Neuronal stem cell (in vitro differentiated cells): ENCODE data around the gene SMIM5.
"Not testable (repeated sequence)": the region's sequence is repeated elsewhere in the genome, so short reads cannot be mapped to it uniquely, and the experiment has no call there.

ENCODE experiments used
- DNase-seq: peaks from one replicate; pipeline ENCODE4 v3.0.0-alpha.2; 2013; ENCODE audit warnings: low spot score
- H2AFZ ChIP-seq: one replicate; pipeline ENCODE4 v1.6.1; 2013; ENCODE audit warnings: mild to moderate bottlenecking, low read length, inconsistent platforms
- H2AK5ac ChIP-seq: 2 replicates; pipeline ENCODE4 v1.6.1; 2013; ENCODE audit warnings: low read depth, mild to moderate bottlenecking, inconsistent platforms, low read length, moderate library complexity, mixed read lengths
- H2BK120ac ChIP-seq: 2 replicates; pipeline ENCODE4 v1.6.1; 2013; ENCODE audit warnings: low read depth, mild to moderate bottlenecking, inconsistent platforms, low read length, moderate library complexity, mixed read lengths
- H2BK12ac ChIP-seq: one replicate; pipeline ENCODE4 v1.6.1; 2013; ENCODE audit warnings: low read length, inconsistent platforms
- H2BK15ac ChIP-seq: 2 replicates; pipeline ENCODE4 v1.6.1; 2013; ENCODE audit warnings: mild to moderate bottlenecking, low read length, inconsistent platforms, mixed read lengths
- H2BK5ac ChIP-seq: one replicate; pipeline ENCODE4 v1.6.1; 2013; ENCODE audit warnings: inconsistent platforms, mild to moderate bottlenecking, low read length, moderate library complexity
- H3K14ac ChIP-seq: one replicate; pipeline ENCODE4 v1.6.1; 2013; ENCODE audit warnings: low read length, inconsistent platforms
- H3K18ac ChIP-seq: 2 replicates; pipeline ENCODE4 v1.6.1; 2013; ENCODE audit warnings: low read length, inconsistent platforms
- H3K23ac ChIP-seq: 2 replicates; pipeline ENCODE4 v1.6.1; 2013; ENCODE audit warnings: low read depth, mild to moderate bottlenecking, mixed read lengths, low read length, inconsistent platforms; ENCODE audit not compliant: poor library complexity
- H3K27ac ChIP-seq: replicated peaks from 3 replicates; pipeline ENCODE4 v1.5.1; 2013; ENCODE audit warnings: low read length, inconsistent platforms
- H3K27me3 ChIP-seq, 3 experiments: 2 replicates each; pipeline ENCODE4 v1.6.1; 2013; ENCODE audit warnings: low read length in 3 of 3, mild to moderate bottlenecking in 2 of 3, inconsistent platforms in 1 of 3, low read depth in 1 of 3, mixed read lengths in 1 of 3, moderate library complexity in 1 of 3; ENCODE audit not compliant: control insufficient read depth in 3 of 3, insufficient read depth in 3 of 3
- H3K36me3 ChIP-seq, 2 donors: replicated peaks in 1 of 2; 2 replicates each; pipeline ENCODE4 v1.6.1; 2013; ENCODE audit warnings: low read length in 2 of 2; ENCODE audit not compliant: control insufficient read depth in 2 of 2, insufficient read depth in 2 of 2
- H3K4ac ChIP-seq: 2 replicates; pipeline ENCODE4 v1.6.1; 2013; ENCODE audit warnings: inconsistent platforms, mild to moderate bottlenecking, low read length, moderate library complexity
- H3K4me1 ChIP-seq, 2 donors: 1 replicate in 1 of 2; 2 replicates in 1 of 2; pipeline ENCODE4 v1.6.1; 2013; ENCODE audit warnings: low read length in 2 of 2, low read depth in 1 of 2; ENCODE audit not compliant: control insufficient read depth in 2 of 2, insufficient read depth in 1 of 2
- H3K4me2 ChIP-seq: one replicate; pipeline ENCODE4 v1.6.1; 2013; ENCODE audit warnings: mild to moderate bottlenecking, low read length, inconsistent platforms; ENCODE audit not compliant: insufficient read depth, poor library complexity, severe bottlenecking
- H3K4me3 ChIP-seq, 2 donors: 2 replicates each; pipeline ENCODE4 v1.5.1; 2013; ENCODE audit warnings: low read length in 2 of 2, mild to moderate bottlenecking in 2 of 2, inconsistent platforms in 1 of 2, moderate library complexity in 1 of 2
- H3K79me1 ChIP-seq: one replicate; pipeline ENCODE4 v1.6.1; 2013; ENCODE audit warnings: low read depth, mild to moderate bottlenecking, inconsistent platforms, low read length, moderate library complexity
- H3K9ac ChIP-seq: one replicate; pipeline ENCODE4 v1.6.1; 2013; ENCODE audit warnings: mild to moderate bottlenecking, low read depth, low read length, inconsistent platforms; ENCODE audit not compliant: poor library complexity
- H3K9me3 ChIP-seq, 2 donors: replicated peaks in 1 of 2; 2 replicates each; pipeline versions ENCODE3 to v1.6.1; 2013; ENCODE audit warnings: low read length in 2 of 2, mild to moderate bottlenecking in 2 of 2, inconsistent platforms in 1 of 2, low read depth in 1 of 2, mixed read lengths in 1 of 2, moderate library complexity in 1 of 2; ENCODE audit not compliant: control insufficient read depth in 2 of 2, insufficient read depth in 1 of 2
- H4K8ac ChIP-seq: one replicate; pipeline ENCODE4 v1.6.1; 2013; ENCODE audit warnings: low read depth, mild to moderate bottlenecking, inconsistent platforms, low read length, moderate library complexity
- H4K91ac ChIP-seq: one replicate; pipeline ENCODE4 v1.6.1; 2013; ENCODE audit warnings: low read length, low read depth, mild to moderate bottlenecking, inconsistent platforms; ENCODE audit not compliant: poor library complexity
- WGBS, 2 donors: extraction: QIAGEN DNeasy Blood & Tissue Kit; methylation state at CpG; one replicate each; pipeline ENCODE4 v1.1.7; 2013; ENCODE audit warnings: missing lambda C conversion rate in 2 of 2, mixed read lengths in 1 of 2; ENCODE audit not compliant: insufficient read length in 2 of 2, insufficient replicate concordance in 1 of 2; ENCODE audit errors: extremely low coverage in 2 of 2; 5-methylcytosine and 5-hydroxymethylcytosine counted together

SMIM5 gene

DNA sequence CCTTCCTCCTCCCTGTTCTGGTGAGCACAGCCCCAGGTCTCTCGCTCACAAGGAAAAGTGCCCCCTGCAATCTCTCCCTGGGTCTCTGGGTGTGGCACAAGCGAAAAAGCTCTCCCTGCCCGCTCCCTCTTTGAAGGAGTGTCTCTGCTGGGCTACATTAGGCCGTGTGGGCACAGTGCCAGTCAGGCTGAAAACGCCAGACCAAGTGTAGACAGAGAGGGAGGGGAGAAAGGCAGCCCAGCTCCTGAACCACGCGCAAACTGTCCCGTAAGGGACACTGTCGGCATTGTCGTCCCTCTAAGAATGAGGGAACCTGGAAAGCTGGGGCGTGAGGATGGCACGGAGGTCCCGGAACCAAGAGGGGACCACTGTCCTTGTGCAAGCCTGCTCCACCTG is 3.9 kb downstream of the SMIM5 start:
- H2AK5ac ChIP-seq: no peak overlapping the region
- H3K27me3 ChIP-seq: no peaks in the 10 kb centered on the region
- H3K4me3 ChIP-seq: no peak overlapping the region
- no peak overlapping the region for H3K4me2 ChIP-seq
- DNase-seq: no peak
- no peak overlapping the region for H2BK15ac ChIP-seq
- no peak overlapping the region for H2BK5ac ChIP-seq
- peaks cover 3% of the 10 kb centered on the region for H3K79me1 ChIP-seq
- no peak overlapping the region for H3K23ac ChIP-seq
- no peak overlapping the region for H3K4ac ChIP-seq
- H2BK120ac ChIP-seq: no peak overlapping the region
- H2BK12ac ChIP-seq: peak overlapping the region; percentile 63
- no peak overlapping the region for H4K91ac ChIP-seq
- H3K9ac ChIP-seq: no peak overlapping the region
- H3K36me3 ChIP-seq: peaks cover under 1 to 6% of the 10 kb centered on the region in 2 donors
- H4K8ac ChIP-seq: no peak overlapping the region
- peak overlapping the region; percentile 50 for H3K14ac ChIP-seq
- H3K27ac ChIP-seq: no peak overlapping the region
- peak overlapping the region; percentile 19 for H3K18ac ChIP-seq
- H2AFZ ChIP-seq: no peak overlapping the region
- peaks cover 24 to 25% of the 10 kb centered on the region in 2 donors for H3K4me1 ChIP-seq
- WGBS, 2 donors: no CpG with 5 or more reads among the region's 13 CpGs
- H3K9me3 ChIP-seq: peaks cover 0 to 2% of the 10 kb centered on the region in 2 donors

DNA sequence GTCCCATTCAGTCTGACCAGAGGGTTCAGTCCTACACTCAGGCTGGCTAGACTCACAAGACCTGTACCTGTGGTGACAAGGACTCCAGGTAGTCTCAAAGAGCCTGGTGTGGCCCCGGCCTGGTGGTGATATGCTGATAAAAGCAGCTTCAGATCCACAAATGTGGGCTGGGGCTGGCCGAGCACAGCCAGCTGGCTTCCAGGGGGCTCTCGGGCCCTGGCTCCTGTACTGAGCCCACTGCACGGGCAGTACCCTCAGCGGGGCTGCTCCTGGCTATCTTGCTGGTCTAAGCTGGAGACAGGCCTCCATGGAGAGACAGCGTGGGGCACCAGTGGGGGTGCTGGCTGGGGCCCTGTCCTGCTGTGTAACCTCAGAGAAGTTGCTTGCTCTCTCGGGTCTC is 4.3 kb downstream of the SMIM5 start:
- no peak overlapping the region for H3K27ac ChIP-seq
- no peak overlapping the region for H3K14ac ChIP-seq
- H2BK120ac ChIP-seq: no peak overlapping the region
- H3K4me1 ChIP-seq: peaks cover 24 to 25% of the 10 kb centered on the region in 2 donors
- no peak overlapping the region for H2AK5ac ChIP-seq
- H3K4me3 ChIP-seq: no peak overlapping the region
- H2BK12ac ChIP-seq: peak overlapping the region; percentile 63
- H3K9ac ChIP-seq: no peak overlapping the region
- H3K4ac ChIP-seq: no peak overlapping the region
- no peaks in the 10 kb centered on the region for H3K27me3 ChIP-seq
- peaks cover 0 to 2% of the 10 kb centered on the region in 2 donors for H3K9me3 ChIP-seq
- H3K36me3 ChIP-seq: peaks cover 0 to 6% of the 10 kb centered on the region in 2 donors
- WGBS, 2 donors: no CpG with 5 or more reads among the region's 7 CpGs
- H4K91ac ChIP-seq: no peak overlapping the region
- H3K79me1 ChIP-seq: peaks cover 3% of the 10 kb centered on the region
- no peak overlapping the region for H2BK15ac ChIP-seq
- no peak for DNase-seq
- no peak overlapping the region for H3K4me2 ChIP-seq
- no peak overlapping the region for H3K23ac ChIP-seq
- no peak overlapping the region for H2AFZ ChIP-seq
- H4K8ac ChIP-seq: no peak overlapping the region
- no peak overlapping the region for H2BK5ac ChIP-seq
- H3K18ac ChIP-seq: no peak overlapping the region

DNA sequence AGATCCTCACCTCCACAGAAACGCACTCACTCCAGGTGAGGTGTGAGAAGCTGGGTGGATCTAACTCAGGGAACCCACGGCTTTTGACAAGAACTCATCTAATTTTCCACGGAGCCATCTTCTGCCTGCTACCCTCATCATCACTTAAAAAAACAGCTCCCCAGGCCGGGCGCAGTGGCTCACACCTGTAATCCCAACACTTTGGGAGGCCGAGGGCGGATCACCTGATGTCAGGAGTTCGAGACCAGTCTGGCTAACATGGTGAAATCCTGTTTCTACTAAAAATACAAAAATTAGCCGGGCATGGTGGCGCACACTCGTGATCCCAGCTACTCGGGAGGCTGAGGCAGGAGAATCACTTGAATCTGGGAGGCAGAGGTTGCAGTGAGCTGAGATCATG is 4.8 kb downstream of the SMIM5 start:
- not testable (repeated sequence) for H4K91ac ChIP-seq, H3K4me2 ChIP-seq, H3K4ac ChIP-seq, H2AFZ ChIP-seq, H2AK5ac ChIP-seq, H3K18ac ChIP-seq, H3K4me3 ChIP-seq, H3K27me3 ChIP-seq, H2BK15ac ChIP-seq, H3K14ac ChIP-seq, H3K9me3 ChIP-seq, H3K79me1 ChIP-seq, H2BK12ac ChIP-seq, H3K9ac ChIP-seq, H4K8ac ChIP-seq, DNase-seq, H3K23ac ChIP-seq, H3K27ac ChIP-seq, H2BK120ac ChIP-seq, H3K36me3 ChIP-seq, H2BK5ac ChIP-seq
- peaks cover 23% of the 10 kb centered on the region in 2 donors for H3K4me1 ChIP-seq
- no CpG with 5 or more reads among the region's 12 CpGs for WGBS, 2 donors

DNA sequence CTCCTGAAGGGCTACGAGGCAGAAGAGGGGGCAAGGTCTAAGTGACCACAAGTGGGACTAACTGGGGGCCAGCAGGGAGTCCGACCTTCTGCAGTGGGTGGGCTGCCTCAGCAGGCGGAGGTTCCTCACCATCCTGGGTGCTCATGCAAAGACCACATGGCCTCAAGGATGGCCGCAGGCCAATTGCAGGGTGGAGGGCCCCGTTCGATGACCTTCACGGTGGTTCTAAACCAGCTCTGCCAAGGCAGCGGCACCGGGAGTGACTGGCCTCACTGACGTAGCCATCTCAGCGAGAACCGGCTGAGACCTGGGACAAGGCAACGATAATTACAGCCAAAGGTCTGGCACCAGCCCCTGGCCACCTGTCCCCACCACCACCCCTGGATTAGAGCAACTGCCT is 5.7 kb downstream of the SMIM5 start:
- Histone ChIP-seq H3K23ac (no peak overlapping the region), H2BK12ac (no peak overlapping the region), H4K8ac (no peak overlapping the region), H3K27me3 (no peaks in the 10 kb centered on the region), H3K36me3 (peaks cover 2 to 6% of the 10 kb centered on the region in 2 donors), H2BK5ac (no peak overlapping the region), H2BK15ac (no peak overlapping the region), H3K79me1 (peaks cover 3% of the 10 kb centered on the region), H3K4me3 (no peak overlapping the region), H3K4me2 (no peak overlapping the region), H4K91ac (no peak overlapping the region), H3K9me3 (peaks cover 0 to 2% of the 10 kb centered on the region in 2 donors), H3K14ac (no peak overlapping the region), H3K4ac (no peak overlapping the region), H2AK5ac (no peak overlapping the region), H3K4me1 (peaks cover 16% of the 10 kb centered on the region in 2 donors), H2BK120ac (no peak overlapping the region), H3K18ac (no peak overlapping the region), H2AFZ (no peak overlapping the region), H3K9ac (peak overlapping the region; percentile 12), H3K27ac (no peak overlapping the region)
- DNase-seq: no peak
- no CpG with 5 or more reads among the region's 13 CpGs for WGBS, 2 donors
